Kidney tubule cell (primary cell): ENCODE data around the gene LMX1A.

ENCODE experiments used
- DNase-seq: peaks from one replicate; pipeline ENCODE4 v3.0.0-alpha.2; 2018; ENCODE audit warnings: low spot score

Gene LMX1A

GRCh38 chr1:165355977-165356811 is at the start of gene LMX1A:
Gene LMX1A (minus strand): TSS chr1:165356715. CDS start chr1:165355559, 1,156 bp downstream.
- peak; percentile 10 for DNase-seq

- DNase-seq = peak; percentile 50
Measured at GRCh38 chr1:165403835-165404482, 47.4 kb upstream of the LMX1A start.

DNA sequence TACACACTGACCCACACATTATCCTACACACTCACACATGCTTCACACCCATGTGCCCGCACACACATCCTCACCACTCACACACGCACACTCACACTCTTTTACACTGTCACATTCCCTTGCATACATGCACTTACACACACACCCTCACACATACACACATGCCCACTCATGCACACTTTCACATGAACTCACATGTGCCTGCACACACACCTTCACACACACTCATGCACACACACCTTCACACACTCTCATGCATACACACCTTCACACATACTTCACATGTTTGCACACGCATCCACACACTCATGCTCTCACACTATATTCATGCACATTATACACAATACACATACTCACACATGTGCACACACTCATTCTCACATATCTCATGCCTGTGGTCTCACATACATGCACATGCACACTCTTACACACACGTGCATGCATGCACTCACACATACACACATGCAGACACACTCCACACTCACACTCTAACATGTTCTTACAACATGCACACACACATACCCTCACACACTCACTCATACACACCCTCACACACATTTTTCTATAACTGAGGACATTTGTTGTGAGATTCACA is 46.1 kb upstream of the LMX1A start:
- DNase-seq = no peak

DNA sequence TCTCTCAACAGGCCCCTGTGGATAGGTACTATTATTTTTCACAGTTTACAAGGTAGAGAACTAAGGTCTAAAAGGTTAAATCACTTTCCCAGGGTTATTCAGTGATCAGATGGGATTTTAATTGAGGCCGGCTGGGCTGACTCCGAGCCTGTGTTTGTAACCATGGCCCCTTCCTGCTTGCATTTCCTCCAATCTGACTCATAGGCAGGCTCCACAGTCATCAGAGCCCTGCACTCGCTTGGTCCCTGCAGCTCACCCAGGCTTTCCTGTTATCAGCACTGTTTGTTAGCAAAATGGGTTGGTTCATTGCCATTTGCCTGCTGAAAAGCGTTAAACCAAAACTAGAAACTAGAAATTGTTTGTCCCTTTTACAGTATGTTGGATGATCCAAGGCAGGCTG is 41.4 kb upstream of the LMX1A start:
- peak; percentile 79 for DNase-seq

GRCh38 chr1:165395901-165396300 is 39.4 kb upstream of the LMX1A start:
- DNase-seq = no peak

DNA sequence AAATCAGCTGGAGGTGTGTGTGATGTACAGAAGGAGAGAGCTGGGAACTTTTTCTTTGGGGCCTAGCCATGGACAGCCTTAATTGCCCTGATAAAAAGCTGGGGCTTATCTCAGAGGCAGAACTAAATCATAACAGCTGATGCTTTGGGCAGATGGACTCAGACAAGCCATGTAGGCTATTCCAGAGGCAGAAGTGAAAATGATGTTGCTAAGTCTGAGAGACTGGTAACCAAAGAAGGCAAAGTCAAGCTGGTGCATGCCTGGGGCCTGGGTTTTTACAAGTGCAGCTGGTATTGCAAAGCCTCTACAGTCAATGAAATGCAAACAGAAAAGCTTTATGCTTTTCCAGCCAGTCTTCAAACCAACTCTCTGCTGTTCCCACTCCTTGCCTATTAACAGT is 39.0 kb upstream of the LMX1A start:
- no peak for DNase-seq

DNA sequence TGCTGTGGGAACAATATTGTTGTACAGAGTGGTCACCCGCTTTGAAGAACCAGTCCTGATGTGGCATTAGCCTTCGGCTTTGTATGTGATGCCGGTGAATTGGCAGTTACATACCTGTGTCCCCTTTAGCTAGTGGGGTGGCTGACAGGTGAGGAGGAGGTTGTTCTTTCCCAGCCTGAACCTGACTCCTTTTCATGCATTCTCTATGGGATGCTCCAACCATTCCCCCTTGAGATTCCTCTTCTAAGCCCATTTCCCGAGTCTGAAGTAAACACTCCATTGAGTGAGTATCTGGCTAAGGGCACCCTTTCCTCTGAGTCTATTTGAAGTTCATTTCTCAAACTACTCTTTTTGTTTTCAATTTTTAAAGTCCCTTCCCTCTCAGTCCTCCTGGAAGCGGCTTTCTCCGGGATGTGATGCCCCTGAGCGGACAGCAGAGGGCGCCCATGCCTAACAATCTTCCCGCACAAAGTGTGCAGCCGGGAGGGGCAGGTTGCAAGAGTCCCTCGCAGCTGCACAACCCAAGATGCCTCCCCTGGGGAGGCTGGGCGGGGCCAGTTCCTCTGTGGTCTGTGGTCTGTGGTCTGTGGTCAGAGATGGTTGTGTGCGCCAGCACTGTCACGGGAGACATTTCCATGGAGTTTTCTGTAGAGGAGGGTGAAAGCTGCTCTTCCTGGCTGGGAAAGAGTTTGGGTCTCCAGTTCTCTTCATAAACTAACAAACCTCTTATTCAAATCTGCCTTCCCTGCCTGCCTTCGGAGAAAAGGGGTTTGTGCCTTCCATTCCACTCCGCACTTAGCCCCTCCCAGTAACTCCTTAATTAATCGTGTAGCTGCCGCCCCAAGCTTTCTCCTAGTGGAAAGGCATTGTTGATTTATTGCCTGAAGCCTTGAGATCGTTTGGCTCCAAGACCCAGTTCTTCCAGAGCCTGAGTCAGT is 36.4 kb upstream of the LMX1A start:
- DNase-seq = peak; percentile 93

- no peak for DNase-seq
Measured at GRCh38 chr1:165389609-165390008, 33.1 kb upstream of the LMX1A start.

DNA sequence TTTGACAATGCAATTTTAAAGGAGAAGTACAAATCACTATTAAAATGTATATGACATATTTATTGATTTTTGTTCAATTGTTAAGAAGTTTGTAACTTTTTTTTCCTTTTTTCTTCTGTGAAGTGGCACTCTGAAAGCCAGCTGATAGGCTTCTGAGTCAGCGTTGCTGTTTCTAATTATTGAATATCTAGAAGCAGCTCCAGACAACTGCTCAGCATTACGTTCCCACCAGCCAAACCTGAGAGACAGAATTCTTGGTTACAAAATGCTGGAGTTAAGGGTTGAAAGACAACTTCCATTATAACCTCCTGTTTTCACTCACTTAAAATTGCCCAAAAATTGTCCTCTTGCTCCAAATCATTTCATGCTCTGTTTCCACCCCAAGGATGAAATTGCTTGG is 31.4 kb upstream of the LMX1A start:
- no peak for DNase-seq

GRCh38 chr1:165387505-165387904 is 31.0 kb upstream of the LMX1A start:
- no peak for DNase-seq

GRCh38 chr1:165383599-165384405 is 27.3 kb upstream of the LMX1A start:
- no peak for DNase-seq

DNA sequence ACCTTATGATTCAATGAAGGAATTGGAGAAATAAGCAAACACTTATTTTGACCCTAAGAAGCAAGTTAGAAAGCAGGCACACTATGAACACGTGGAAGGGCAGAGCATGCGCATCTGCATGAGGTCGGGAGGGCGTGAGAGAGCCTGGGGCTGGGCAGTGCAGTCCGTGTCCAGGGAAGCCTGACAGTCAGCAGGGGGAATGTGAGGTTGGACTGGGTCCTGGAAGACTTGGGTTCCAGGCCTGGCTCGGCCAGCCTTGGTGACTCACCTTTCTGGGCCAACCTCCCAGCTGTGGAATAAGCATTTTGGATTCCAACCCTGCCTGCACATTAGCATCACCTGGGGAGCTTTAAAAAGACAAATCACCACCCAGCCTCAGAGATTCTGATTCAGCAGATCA is 26.6 kb upstream of the LMX1A start:
- peak; percentile 67 for DNase-seq

DNA sequence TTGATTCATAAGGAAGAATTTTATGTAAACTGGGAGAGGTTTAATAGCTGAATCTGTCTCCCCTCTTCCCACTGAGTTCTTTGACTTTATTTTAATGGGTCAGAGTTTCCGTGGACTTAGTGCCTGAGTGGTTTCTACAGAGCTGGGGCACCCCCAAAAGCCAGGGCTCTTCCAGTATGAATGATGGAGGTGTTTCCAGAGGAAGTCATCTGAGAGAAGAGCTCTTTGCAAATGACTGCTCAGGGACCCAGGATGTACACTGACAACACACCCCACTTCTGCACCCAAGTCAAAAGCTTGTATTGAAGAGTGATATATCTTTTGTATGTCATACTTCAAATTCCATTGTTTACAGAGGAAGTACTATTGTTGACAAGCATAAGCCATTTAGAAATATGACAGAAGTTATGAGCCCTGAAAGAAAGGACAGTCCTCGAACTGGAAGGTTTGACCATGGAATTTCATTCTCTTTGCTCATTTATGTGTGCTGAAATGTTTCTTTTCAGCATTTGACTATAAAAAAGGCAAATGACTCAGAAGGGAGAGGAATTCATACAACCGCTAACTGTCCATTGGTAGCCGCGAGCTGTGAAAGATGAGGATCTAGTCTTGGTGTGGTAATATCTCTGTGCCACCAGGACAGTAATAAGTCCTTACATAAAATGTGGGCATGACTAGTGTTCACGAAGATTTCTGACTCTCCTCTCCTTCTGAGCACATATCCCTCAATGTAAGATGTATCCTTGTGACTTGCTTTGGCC is 25.4 kb upstream of the LMX1A start:
- DNase-seq = no peak

GRCh38 chr1:165376811-165377311 is 20.3 kb upstream of the LMX1A start:
- no peak for DNase-seq

- peak; percentile 95 for DNase-seq
Measured at GRCh38 chr1:165376041-165376810, 19.7 kb upstream of the LMX1A start.

DNA sequence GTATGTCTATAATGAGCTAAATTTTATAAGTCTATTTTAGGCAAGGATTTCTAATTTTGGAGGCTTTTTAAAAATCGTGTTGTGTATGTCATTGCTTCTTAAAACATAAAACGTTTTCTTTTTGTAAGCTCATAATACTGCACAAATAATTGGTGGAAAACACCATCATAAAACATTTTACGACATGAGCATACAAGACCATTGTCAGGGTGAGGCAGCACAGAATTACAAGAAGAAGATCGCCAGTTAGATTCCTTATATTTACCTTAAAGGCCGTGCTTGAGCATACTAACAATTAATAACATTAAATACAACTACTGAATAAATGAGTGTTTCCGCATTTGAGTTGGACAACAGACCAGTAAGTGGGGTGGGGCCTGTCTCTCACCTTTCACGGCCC is 19.1 kb upstream of the LMX1A start:
- DNase-seq = no peak

- no peak for DNase-seq
Measured at GRCh38 chr1:165371588-165372225, 15.2 kb upstream of the LMX1A start.

DNA sequence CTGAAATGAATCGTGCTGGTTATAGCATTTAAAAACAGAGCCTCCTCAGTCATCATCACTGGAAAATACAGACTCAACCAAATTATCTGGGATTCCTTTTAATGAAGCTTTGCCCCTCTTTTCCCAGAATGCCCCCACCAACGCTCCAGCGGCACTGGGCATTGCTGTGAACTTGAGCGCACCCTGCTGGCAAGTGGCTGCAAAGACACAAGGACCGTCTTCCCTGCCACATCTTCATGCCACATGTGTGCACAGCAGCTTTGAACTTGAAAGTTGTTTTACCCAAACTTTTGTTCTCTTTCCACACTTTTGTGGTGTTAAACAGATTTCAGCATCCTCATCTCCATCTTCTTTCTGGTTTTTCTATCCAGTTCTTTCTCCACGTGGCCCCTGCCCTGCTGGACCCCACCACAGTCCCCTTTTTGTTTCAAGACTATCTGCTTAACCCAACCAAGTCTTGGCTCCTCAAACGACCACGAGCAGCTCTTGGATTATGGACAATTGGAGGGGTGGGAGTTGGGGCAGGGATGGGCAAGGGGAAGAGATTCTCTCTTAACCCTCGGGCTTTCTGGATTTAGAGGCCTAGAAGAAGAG is 12.8 kb upstream of the LMX1A start:
- peak; percentile 42 for DNase-seq
